Measurements from ENCODE around the gene DIAPH2. TPM values are rescaled to one million over a fixed set of nuclear protein-coding genes. Genes with fewer than 3 reads are reported as not detected.

Gene DIAPH2
- total RNA-seq, 2 experiments from 2014 or later = 13.7 to 13.9 TPM

DNA sequence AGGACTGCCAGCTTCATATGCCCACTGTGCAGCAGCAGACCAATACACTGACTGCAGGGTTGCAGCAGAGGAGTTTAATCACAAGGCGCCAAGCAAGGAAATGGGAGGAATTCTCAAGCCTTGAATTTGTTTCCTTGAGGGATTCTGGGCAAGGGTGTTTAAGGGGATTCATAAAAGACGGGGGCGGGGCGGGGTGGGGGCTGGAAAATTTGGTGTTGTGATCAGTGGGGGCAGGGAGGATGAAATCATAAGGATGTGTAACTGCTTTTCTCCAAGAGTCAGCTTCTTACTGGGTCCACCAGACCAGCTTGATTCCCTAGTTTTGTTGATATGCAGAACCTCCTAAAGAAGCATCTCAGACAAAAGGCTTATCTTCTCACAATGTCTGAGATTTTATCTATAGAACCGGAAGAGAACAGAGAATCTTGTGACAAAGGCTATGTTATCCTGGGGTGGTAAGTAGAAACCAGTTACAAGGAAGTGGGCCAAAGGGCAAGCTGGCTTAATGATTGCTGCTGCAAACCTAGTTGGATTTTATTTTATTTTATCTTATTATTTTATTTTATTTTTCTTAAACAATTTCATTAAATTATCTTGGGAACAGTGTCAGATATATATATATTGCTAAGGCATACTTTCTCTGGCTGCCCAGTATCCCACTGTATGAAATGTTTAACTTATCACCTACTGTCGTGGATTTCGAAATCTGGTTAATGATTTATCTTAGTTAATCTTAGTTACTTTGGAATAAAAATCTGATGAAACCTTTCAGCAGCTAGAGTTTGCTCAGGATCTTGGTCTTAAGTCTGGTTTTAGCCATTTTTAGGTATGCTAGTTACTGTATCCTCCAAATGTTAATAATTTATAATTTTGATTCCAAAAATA is 475.5 kb downstream of the DIAPH2 start:
- Mint-ChIP-seq H3K4me3 (no peak overlapping the region), H3K4me1 (peaks cover 6% of the 10 kb centered on the region), H3K9me3 (no peaks in the 10 kb centered on the region), H3K36me3 (no peaks in the 10 kb centered on the region), H3K27ac (no peak overlapping the region), H3K27me3 (no peaks in the 10 kb centered on the region)
- no peak for ATAC-seq (ENCODE audit: low read depth)
- no peak for DNase-seq
- POLR2A ChIA-PET = no interaction called here

DNA sequence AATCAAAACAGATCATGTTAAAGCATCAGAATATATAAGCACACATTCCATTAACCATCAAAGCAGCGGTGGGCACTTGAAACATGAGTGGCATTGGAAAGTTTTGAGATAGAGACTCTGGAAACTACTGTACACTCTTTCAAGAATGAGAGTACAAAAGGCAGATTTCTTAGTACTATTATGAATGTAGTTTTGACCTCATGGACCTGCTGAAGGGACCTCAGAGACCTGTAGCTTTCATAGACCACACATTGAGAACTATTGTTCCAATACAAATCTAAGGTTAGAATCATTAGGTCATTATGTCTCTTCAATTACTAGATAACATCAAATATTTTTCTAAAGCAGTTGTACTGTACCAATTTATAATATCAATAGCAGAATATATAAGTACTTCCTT is 482.7 kb downstream of the DIAPH2 start:
- no peak overlapping the region for H3K27ac Mint-ChIP-seq
- H3K4me1 Mint-ChIP-seq = peaks cover 2% of the 10 kb centered on the region
- DNase-seq (no peak), ATAC-seq (ENCODE audit: low read depth) (no peak)
- H3K36me3 Mint-ChIP-seq = peaks cover 2% of the 10 kb centered on the region
- POLR2A ChIA-PET = no interaction called here
- H3K4me3 Mint-ChIP-seq = no peak overlapping the region
- no peaks in the 10 kb centered on the region for H3K27me3 Mint-ChIP-seq
- no peaks in the 10 kb centered on the region for H3K9me3 Mint-ChIP-seq

DNA sequence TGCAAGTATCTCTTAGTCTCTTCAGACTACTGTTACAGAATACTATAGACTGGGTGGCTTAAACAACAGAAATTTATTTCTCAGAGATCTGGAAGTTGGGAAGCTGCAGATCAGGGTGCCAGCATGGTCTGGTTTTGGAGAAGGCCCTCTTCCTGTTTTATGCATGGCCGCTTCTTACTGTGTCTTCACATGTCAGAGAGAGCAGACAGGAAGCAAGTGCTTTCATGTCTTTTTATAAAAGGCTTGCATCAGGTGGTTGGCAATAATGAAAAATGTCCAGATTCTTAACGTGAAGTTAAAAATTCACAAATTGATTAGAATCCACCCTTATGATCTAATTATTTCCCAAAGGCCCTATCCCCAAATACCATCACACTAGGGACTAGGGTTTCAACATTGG is 484.0 kb downstream of the DIAPH2 start:
- H3K27me3 Mint-ChIP-seq = no peaks in the 10 kb centered on the region
- no peak overlapping the region for H3K27ac Mint-ChIP-seq
- peaks cover 2% of the 10 kb centered on the region for H3K36me3 Mint-ChIP-seq
- POLR2A ChIA-PET = no interaction called here
- H3K4me1 Mint-ChIP-seq = peaks cover 2% of the 10 kb centered on the region
- ATAC-seq (ENCODE audit: low read depth) = no peak
- DNase-seq = no peak
- no peaks in the 10 kb centered on the region for H3K9me3 Mint-ChIP-seq
- no peak overlapping the region for H3K4me3 Mint-ChIP-seq

DNA sequence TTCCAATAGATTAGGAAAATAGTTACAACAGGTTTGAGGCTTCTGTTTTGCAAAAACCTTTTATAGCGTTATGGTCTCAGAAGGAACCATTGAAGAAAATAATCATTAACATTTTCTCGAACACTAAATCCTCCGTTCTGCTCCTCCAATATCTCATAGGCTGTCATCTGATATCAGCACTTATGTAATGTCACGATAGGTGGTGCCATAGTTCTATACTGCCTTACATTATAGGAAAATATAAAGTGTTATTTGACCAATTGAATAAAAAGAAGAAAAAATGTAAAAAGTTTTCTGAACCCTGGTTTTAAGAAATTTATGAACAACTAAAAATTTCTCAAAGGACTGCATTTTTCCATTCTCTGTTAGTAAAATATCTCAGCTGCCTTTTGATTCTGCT is 490.5 kb downstream of the DIAPH2 start:
- Mint-ChIP-seq H3K4me3 (no peak overlapping the region), H3K27me3 (no peaks in the 10 kb centered on the region), H3K27ac (no peak overlapping the region), H3K36me3 (peaks cover 6% of the 10 kb centered on the region), H3K9me3 (peaks cover 3% of the 10 kb centered on the region), H3K4me1 (no peaks in the 10 kb centered on the region)
- ATAC-seq (ENCODE audit: low read depth) = no peak
- DNase-seq = no peak
- POLR2A ChIA-PET = no interaction called here

DNA sequence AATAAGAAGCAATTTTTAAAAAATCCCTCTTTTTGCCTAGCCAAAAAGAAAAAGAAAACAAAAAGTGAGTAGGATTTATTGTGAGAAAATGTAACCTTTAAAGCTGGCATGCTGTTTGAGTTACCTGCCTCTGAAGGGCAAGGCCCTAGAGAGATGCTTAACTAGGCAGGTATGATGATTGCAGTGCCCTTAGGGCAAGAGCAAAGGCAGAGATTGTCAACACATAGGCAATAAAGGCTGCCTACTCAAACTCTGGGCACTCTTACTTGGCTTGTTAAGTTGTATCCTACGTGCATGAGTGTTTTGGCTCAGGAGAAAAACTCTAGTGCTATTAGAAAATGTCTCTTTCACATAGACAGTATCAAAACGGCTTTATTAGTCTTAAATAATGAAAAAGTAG is 505.0 kb downstream of the DIAPH2 start:
- DNase-seq (no peak), ATAC-seq (ENCODE audit: low read depth) (no peak)
- Mint-ChIP-seq H3K4me3 (no peak overlapping the region), H3K4me1 (no peaks in the 10 kb centered on the region), H3K27me3 (no peaks in the 10 kb centered on the region), H3K36me3 (peaks cover 2% of the 10 kb centered on the region), H3K27ac (no peak overlapping the region), H3K9me3 (no peaks in the 10 kb centered on the region)
- POLR2A ChIA-PET = no interaction called here

DNA sequence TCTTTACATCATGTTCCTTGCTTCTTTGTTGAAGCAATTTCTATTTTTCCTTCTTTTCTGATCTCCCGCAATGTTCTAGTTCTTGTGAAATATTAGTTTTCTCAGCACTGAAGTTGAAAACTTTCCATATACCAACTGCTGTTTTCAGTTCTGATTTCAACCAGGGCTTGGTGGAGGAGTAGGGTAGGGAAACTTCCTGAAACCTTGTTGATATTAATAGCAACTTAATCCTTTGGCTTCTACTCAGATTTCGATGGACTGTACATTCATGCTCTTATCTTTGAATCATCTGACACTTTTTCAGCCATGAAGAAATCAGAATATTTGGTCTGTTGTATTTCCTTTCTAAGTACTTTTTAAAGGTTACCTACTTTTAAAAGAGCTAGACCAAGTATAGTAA is 514.9 kb downstream of the DIAPH2 start:
- POLR2A ChIA-PET = no interaction called here
- H3K4me1 Mint-ChIP-seq = no peaks in the 10 kb centered on the region
- H3K9me3 Mint-ChIP-seq = peaks cover 2% of the 10 kb centered on the region
- no peak overlapping the region for H3K27ac Mint-ChIP-seq
- H3K4me3 Mint-ChIP-seq = no peak overlapping the region
- H3K27me3 Mint-ChIP-seq = no peaks in the 10 kb centered on the region
- no peak for ATAC-seq (ENCODE audit: low read depth)
- peaks cover 3% of the 10 kb centered on the region for H3K36me3 Mint-ChIP-seq
- no peak for DNase-seq

DNA sequence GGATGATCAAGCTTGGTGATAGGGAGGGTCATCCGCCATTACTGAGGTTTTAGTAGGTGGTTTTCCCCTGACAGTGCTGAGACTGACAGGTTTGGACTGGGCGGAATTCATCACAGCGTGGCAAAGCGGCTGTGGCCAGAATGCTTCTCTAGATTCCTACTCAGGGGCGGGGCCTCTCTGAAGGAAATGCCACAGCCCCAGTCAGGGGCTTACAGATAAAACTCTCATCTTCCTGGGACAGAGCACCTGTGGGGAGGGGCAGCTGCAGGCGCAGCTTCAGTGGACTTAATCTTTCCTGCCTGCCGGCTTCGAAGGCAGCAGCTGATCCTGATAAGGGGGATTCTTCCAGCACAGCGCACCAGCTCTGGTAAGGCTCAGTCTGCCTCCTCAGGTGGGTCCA is 515.8 kb downstream of the DIAPH2 start:
- H3K36me3 Mint-ChIP-seq = peaks cover 3% of the 10 kb centered on the region
- DNase-seq (no peak), ATAC-seq (ENCODE audit: low read depth) (no peak)
- POLR2A ChIA-PET = no interaction called here
- no peak overlapping the region for H3K4me3 Mint-ChIP-seq
- no peaks in the 10 kb centered on the region for H3K4me1 Mint-ChIP-seq
- H3K27ac Mint-ChIP-seq = no peak overlapping the region
- no peaks in the 10 kb centered on the region for H3K27me3 Mint-ChIP-seq
- peaks cover 2% of the 10 kb centered on the region for H3K9me3 Mint-ChIP-seq

DNA sequence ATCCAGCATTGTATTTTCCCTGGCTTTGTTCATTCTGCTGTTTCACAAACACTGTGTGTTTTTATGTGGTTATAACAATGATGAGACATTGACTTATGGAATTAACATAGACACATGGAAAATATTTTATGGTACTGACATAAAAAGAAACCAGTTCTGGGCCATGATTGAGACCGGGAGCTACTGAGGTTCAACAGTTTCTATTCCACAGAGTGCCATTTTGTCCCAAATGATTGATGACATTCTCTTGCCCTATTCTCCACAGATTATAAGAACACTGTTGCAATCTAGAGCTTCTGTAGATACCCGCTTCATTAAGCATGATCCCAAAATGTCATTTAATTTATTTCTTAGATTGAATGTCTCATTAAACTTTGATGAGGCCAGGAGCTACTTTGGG is 525.9 kb downstream of the DIAPH2 start:
- no peaks in the 10 kb centered on the region for H3K36me3 Mint-ChIP-seq
- no peaks in the 10 kb centered on the region for H3K4me1 Mint-ChIP-seq
- DNase-seq (no peak), ATAC-seq (ENCODE audit: low read depth) (no peak)
- H3K9me3 Mint-ChIP-seq = no peaks in the 10 kb centered on the region
- H3K27me3 Mint-ChIP-seq = no peaks in the 10 kb centered on the region
- POLR2A ChIA-PET = interaction anchor here (0.6 kb wide), 1 partner anchor 295 kb away, joined by 3 read pairs; no protein-coding TSS in a partner anchor
- H3K4me3 Mint-ChIP-seq = no peak overlapping the region
- no peak overlapping the region for H3K27ac Mint-ChIP-seq

DNA sequence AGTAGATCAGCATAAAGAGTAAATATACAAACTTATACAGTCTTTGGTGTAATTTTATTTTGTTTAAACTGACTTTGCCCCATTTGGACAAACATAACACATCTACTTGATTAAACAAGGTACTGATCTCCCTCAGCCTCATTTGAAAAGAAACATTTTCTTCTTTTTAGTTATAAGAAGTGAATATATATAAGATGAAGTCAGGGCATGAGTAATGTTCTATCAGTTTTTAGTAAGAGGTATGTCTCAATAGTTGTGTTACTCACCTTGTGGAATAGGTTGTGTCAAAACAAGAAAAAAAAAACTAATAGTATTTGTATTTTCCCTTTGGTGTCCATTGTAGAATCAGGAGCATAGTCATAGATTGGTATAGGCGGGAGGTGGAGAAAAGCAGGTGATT is 526.4 kb downstream of the DIAPH2 start:
- Mint-ChIP-seq H3K4me3 (no peak overlapping the region), H3K9me3 (no peaks in the 10 kb centered on the region), H3K4me1 (no peaks in the 10 kb centered on the region), H3K36me3 (no peaks in the 10 kb centered on the region), H3K27ac (no peak overlapping the region), H3K27me3 (no peaks in the 10 kb centered on the region)
- ATAC-seq (ENCODE audit: low read depth) (no peak), DNase-seq (no peak)
- POLR2A ChIA-PET = no interaction called here

DNA sequence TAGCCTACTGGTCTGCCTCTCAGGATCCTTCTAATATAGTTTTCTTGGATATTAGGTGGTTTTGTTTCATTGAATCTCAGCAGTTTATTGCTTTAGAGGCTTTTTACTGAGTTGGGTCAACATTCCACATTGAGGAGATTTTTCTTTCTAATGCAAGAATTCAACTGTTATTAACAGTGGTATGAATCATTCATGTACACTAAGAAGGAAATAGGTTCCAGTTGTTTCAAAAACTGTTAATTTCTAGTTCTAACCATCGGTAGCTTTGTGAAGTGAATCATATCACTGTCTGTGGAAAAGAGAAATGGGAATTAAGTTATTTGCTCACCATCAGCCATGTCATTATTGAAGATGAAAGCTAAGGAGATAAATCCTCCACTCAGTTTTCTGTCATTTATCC is 530.5 kb downstream of the DIAPH2 start:
- H3K4me1 Mint-ChIP-seq = no peaks in the 10 kb centered on the region
- no peaks in the 10 kb centered on the region for H3K9me3 Mint-ChIP-seq
- POLR2A ChIA-PET = no interaction called here
- ATAC-seq (ENCODE audit: low read depth) (no peak), DNase-seq (no peak)
- H3K27ac Mint-ChIP-seq = no peak overlapping the region
- H3K27me3 Mint-ChIP-seq = no peaks in the 10 kb centered on the region
- no peak overlapping the region for H3K4me3 Mint-ChIP-seq
- no peaks in the 10 kb centered on the region for H3K36me3 Mint-ChIP-seq

DNA sequence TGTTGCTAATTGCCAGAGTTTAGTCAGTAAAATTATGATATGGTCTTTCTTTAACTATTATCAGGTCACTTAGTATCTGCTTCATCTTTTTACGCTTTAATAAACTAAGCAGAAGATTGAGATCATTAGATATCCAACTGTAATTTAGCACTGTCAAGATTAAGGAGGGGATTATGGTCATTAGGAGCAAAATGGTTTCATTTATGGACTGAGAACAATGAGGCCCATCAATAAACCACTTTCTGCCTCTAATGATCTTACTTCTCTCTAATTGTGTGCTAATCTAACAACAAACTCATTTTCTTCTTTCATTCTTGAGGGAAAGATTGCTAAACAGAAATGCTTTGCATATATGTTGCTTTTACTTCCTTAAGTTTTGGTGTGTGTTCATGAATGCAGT is 539.5 kb downstream of the DIAPH2 start:
- H3K27ac Mint-ChIP-seq = no peak overlapping the region
- POLR2A ChIA-PET = no interaction called here
- no peak overlapping the region for H3K4me3 Mint-ChIP-seq
- ATAC-seq (ENCODE audit: low read depth) (no peak), DNase-seq (no peak)
- no peaks in the 10 kb centered on the region for H3K27me3 Mint-ChIP-seq
- no peaks in the 10 kb centered on the region for H3K9me3 Mint-ChIP-seq
- no peaks in the 10 kb centered on the region for H3K4me1 Mint-ChIP-seq
- H3K36me3 Mint-ChIP-seq = no peaks in the 10 kb centered on the region

DNA sequence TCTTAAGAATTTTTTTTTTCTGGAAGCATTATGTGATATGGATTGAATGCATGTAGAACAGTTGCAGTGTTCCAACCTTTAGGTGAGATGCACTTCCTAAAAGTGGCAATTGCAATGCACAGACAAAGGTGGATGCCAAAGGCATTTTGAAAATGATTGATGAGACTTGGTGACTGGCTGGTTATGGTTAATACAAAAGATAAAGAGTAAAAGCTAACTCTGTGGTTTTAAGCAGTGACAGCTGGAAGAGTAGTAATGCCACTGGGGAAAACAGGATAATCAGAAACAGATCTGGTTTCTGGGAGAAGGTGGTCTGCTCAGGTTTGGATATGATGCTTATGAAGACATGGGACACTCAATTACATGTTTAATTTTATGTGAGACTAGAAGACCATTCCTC is 544.7 kb downstream of the DIAPH2 start:
- no peaks in the 10 kb centered on the region for H3K4me1 Mint-ChIP-seq
- H3K36me3 Mint-ChIP-seq = no peaks in the 10 kb centered on the region
- H3K4me3 Mint-ChIP-seq = no peak overlapping the region
- H3K27me3 Mint-ChIP-seq = no peaks in the 10 kb centered on the region
- H3K27ac Mint-ChIP-seq = no peak overlapping the region
- ATAC-seq (ENCODE audit: low read depth) (no peak), DNase-seq (no peak)
- H3K9me3 Mint-ChIP-seq = no peaks in the 10 kb centered on the region
- POLR2A ChIA-PET = no interaction called here

DNA sequence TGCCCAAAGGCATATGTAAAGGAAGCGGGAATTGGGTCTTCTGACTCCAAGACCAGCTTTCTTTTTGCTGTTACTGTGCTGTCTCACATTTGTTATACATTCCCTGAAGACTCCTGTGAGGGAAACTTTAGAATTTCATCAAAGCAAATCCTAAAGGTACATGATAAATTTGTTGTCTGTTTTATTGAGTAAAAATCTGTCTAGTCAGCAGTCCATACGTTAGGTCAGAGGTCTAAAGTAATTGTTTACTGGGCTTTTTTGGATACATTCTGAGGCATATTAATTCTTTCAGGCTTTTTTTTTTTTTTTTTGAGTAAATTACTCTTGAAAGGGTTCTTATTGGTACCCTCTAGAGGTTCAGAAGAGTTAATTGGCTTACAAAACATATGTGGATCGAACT is 546.3 kb downstream of the DIAPH2 start:
- Mint-ChIP-seq H3K27ac (no peak overlapping the region), H3K4me3 (no peak overlapping the region), H3K9me3 (no peaks in the 10 kb centered on the region), H3K4me1 (no peaks in the 10 kb centered on the region), H3K27me3 (no peaks in the 10 kb centered on the region), H3K36me3 (no peaks in the 10 kb centered on the region)
- ATAC-seq (ENCODE audit: low read depth) (no peak), DNase-seq (no peak)
- POLR2A ChIA-PET = no interaction called here

DNA sequence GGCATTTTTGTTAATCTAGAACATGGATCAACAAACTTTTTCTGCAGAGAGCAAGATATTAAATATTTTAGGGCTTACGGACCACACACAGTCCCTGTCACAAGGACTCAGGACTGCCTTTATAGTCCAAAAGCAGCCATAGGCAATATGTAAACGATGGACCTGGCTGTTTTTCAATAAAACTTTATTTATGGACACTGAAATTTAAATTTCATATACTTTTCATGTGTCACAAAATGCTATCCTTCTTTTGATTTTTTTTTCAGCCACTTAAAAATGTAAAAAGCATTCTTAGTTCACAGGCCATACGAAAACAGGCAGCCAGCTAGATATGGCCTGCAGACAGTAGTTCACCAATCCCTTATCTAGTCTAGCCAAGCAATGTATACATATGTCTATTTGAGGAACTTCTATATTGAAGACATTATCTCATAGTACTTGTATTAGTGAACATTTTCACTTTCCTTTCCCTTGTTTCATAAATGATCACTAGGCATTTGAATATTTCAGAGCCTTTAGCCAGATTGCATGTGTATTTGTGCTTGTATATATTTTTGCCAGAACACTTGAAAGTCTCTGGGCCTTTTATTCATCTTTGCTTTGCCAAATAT is 549.9 kb downstream of the DIAPH2 start:
- no peak overlapping the region for H3K4me3 Mint-ChIP-seq
- POLR2A ChIA-PET = no interaction called here
- DNase-seq = no peak
- no peak overlapping the region for H3K27ac Mint-ChIP-seq
- H3K9me3 Mint-ChIP-seq = no peaks in the 10 kb centered on the region
- H3K27me3 Mint-ChIP-seq = no peaks in the 10 kb centered on the region
- H3K4me1 Mint-ChIP-seq = no peaks in the 10 kb centered on the region
- H3K36me3 Mint-ChIP-seq = no peaks in the 10 kb centered on the region
- ATAC-seq (ENCODE audit: low read depth) = no peak

All from activated naive CD8-positive, alpha-beta T cell treated with anti-CD3 and anti-CD28 coated beads, Interleukin-2, amount 10 ng/mL, durations not matched to agents 7 days and 5 days (primary cell).